GM19238 (cell line): ENCODE results near the gene MCOLN3.
"Not testable (repeated sequence)": the region's sequence is repeated elsewhere in the genome, so short reads cannot be mapped to it uniquely, and the experiment has no call there.

Source experiments
- DNase-seq: peaks from one replicate; pipeline ENCODE4 v3.0.0; 2011; ENCODE audit warnings: low spot score; ENCODE audit not compliant: insufficient read length

MCOLN3 gene

GRCh38 chr1:84991097-84991920 is 57.0 kb downstream of the MCOLN3 start:
- no peak for DNase-seq

GRCh38 chr1:84988588-84988987 is 59.7 kb downstream of the MCOLN3 start:
- DNase-seq, result no peak

- DNase-seq, result not testable (repeated sequence)
Observed at GRCh38 chr1:84986561-84986960, 61.7 kb downstream of the MCOLN3 start.

GRCh38 chr1:84985365-84985764 is 62.9 kb downstream of the MCOLN3 start:
- no peak for DNase-seq

- DNase-seq, result no peak
Observed at GRCh38 chr1:84982395-84982794, 65.9 kb downstream of the MCOLN3 start.

- no peak for DNase-seq
Observed at GRCh38 chr1:84975035-84975434, 73.3 kb downstream of the MCOLN3 start.

- no peak for DNase-seq
Observed at GRCh38 chr1:84973498-84974334, 74.6 kb downstream of the MCOLN3 start.

- no peak for DNase-seq
Observed at GRCh38 chr1:84972377-84972987, 75.8 kb downstream of the MCOLN3 start.

GRCh38 chr1:84971957-84972356 is 76.3 kb downstream of the MCOLN3 start:
- DNase-seq, result no peak

GRCh38 chr1:84969489-84970250 is 78.6 kb downstream of the MCOLN3 start:
- no peak for DNase-seq

- no peak for DNase-seq
Observed at GRCh38 chr1:84968865-84969264, 79.4 kb downstream of the MCOLN3 start.

- DNase-seq, result no peak
Observed at GRCh38 chr1:84968101-84968500, 80.2 kb downstream of the MCOLN3 start.
